PFSK-1 (cell line): ENCODE results near the gene BMP7.

Experiments used
- FOXP2 ChIP-seq: optimal IDR thresholded peaks from 2 replicates; pipeline ENCODE3; 2011; ENCODE audit warnings: borderline replicate concordance, control low read depth, inconsistent platforms; ENCODE audit not compliant: insufficient read depth; ENCODE audit errors: extremely low read length, extremely low read depth
- POLR2AphosphoS5 ChIP-seq: IDR thresholded peaks from 2 replicates; pipeline ENCODE4 v1.6.1; 2012; ENCODE audit warnings: low read depth, mild to moderate bottlenecking, control low read depth, low read length, moderate library complexity
- SIN3A ChIP-seq: IDR thresholded peaks from 2 replicates; pipeline ENCODE4 v1.6.1; 2012; ENCODE audit warnings: mild to moderate bottlenecking, low read length, moderate library complexity, borderline replicate concordance; ENCODE audit not compliant: insufficient read depth
- TAF1 ChIP-seq: IDR thresholded peaks from 2 replicates; pipeline ENCODE4 v1.6.1; 2012; ENCODE audit warnings: low read length, control low read depth, borderline replicate concordance; ENCODE audit not compliant: insufficient read depth
- TF ChIP-seq, protein P1 (sequence below), 2 experiments: IDR thresholded peaks; 2 replicates each; pipeline versions ENCODE4 v1.6.1 to v1.8.0; 2011 to 2012; ENCODE audit warnings: low read depth in 2 of 2, low read length in 2 of 2, control low read depth in 1 of 2, inconsistent platforms in 1 of 2, mild to moderate bottlenecking in 1 of 2, moderate library complexity in 1 of 2; ENCODE audit not compliant: insufficient read depth in 1 of 2

DNA sequence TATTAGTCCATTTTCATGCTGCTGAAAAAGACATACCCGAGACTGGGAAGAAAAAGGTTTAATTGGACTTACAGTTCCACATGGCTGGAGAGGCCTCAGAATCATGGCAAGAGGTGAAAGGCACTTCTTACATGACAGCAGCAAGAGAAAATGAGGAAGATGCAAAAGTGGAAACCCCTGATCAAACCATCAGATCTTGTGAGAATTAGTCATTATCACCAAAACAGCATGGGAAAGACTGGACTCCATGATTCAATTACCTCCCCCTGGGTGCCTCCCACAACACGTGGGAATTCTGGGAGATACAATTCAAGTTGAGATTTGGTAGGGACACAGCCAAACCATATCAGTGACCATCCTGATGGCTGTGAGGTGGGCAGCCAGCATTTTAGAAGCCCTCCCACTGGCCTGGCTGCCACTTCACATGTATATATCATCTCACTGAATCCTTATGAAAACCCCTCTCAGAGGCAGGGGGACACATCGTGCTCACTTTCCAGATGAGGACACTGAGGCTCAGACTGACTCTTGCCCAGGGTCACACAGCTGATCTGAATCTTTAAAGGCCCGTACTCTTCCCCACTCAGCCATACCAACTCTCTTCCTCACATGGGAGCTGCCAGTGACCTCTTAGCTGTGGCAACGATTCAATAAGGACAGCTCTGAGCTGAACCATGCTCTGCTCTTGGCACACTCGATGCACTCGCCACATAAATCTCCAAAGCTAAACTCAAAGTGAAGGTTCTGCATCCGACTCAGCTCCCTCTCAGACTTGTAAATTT lies 25.7 kb downstream of the BMP7 start:
- TF ChIP-seq POLR2AphosphoS5 = no peak
- no peak for TF ChIP-seq FOXP2
- TF ChIP-seq, protein P1, sequence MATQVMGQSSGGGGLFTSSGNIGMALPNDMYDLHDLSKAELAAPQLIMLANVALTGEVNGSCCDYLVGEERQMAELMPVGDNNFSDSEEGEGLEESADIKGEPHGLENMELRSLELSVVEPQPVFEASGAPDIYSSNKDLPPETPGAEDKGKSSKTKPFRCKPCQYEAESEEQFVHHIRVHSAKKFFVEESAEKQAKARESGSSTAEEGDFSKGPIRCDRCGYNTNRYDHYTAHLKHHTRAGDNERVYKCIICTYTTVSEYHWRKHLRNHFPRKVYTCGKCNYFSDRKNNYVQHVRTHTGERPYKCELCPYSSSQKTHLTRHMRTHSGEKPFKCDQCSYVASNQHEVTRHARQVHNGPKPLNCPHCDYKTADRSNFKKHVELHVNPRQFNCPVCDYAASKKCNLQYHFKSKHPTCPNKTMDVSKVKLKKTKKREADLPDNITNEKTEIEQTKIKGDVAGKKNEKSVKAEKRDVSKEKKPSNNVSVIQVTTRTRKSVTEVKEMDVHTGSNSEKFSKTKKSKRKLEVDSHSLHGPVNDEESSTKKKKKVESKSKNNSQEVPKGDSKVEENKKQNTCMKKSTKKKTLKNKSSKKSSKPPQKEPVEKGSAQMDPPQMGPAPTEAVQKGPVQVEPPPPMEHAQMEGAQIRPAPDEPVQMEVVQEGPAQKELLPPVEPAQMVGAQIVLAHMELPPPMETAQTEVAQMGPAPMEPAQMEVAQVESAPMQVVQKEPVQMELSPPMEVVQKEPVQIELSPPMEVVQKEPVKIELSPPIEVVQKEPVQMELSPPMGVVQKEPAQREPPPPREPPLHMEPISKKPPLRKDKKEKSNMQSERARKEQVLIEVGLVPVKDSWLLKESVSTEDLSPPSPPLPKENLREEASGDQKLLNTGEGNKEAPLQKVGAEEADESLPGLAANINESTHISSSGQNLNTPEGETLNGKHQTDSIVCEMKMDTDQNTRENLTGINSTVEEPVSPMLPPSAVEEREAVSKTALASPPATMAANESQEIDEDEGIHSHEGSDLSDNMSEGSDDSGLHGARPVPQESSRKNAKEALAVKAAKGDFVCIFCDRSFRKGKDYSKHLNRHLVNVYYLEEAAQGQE (IDR thresholded peaks at IDR 0.05; ENCODE audit: insufficient read depth in 1 of 2, low read depth in 2 of 2, low read length in 2 of 2) = no peak
- no peak for TF ChIP-seq TAF1
- TF ChIP-seq SIN3A = no peak
